Activated CD8-positive, alpha-beta memory T cell treated with anti-CD3 and anti-CD28 coated beads for 36 hours (primary cell): ENCODE results near the gene AGPAT1. TPM values are rescaled to one million over a fixed set of nuclear protein-coding genes. Genes with fewer than 3 reads are reported as not detected.

Experiments
- CTCF ChIA-PET: fragments of 350-600 bp; sonication (Branson Sonifier 250); formaldehyde crosslinking; loops from one replicate; lab custom pipeline; 2021; ENCODE audit warnings: antibody characterized with exemption; lab: Charles Lee
- POLR2A ChIA-PET: fragments of 350-600 bp; sonication (Branson Sonifier 250); formaldehyde crosslinking; loops from one replicate; lab custom pipeline; 2021; ENCODE audit warnings: antibody characterized with exemption; lab: Charles Lee
- total RNA-seq, 2 experiments: library from RNA; stranded (reverse); gene quantifications; one replicate each; pipeline ENCODE4 v1.2.3, GENCODE V29; 2021

AGPAT1 gene
- total RNA-seq, 2 experiments from 2014 or later, result 41.0 to 43.5 TPM

- CTCF ChIA-PET, result no interaction called here
- POLR2A ChIA-PET, result interaction anchor here (0.6 kb wide), 1 partner anchor 501 kb away, joined by 6 read pairs; no protein-coding TSS in a partner anchor
Measured at GRCh38 chr6:32163559-32164258, 12.2 kb downstream of the AGPAT1 start.

DNA sequence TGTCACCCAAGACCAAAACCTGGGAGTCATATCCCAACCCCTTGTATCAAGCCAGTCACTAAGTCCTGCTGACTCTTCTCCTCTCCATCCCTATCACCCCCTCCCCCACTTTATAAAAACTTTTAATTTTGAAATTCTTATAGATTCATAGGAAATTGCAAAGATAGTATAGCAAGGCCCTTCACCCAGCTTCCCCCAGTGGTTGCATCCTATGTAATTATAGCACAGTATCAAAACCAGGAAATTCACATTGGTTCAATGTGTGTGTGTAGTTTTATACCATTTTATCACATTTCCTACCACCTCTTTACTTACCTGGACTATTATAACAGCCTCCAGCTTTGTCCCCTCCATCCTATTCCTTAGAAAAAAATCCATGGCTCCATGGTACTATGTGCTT lies 17.8 kb downstream of the AGPAT1 start:
- ChIA-PET CTCF (interaction anchor here (1.2 kb wide), 1 partner anchor 37 kb away, joined by 3 read pairs; no protein-coding TSS in a partner anchor), POLR2A (no interaction called here)

DNA sequence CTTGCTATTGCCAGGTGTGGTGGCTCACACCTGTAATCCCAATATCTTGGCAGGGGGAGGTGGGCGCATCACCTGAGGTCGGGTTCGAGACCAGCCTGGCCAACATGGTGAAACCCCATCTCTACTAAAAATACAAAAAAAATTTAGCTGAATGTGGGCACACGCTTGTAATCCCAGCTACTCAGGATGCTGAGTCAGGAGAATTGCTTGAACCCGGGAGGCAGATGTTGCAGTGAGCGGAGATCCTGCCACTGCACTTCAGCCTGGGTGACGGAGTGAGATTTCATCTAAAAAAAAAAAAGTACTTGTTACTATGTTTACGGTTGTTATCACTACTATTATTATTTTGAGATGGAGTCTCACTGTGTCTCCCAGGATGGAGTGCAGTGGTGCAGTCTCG lies 19.0 kb downstream of the AGPAT1 start:
- POLR2A ChIA-PET, result no interaction called here
- CTCF ChIA-PET, result interaction anchor here (0.7 kb wide), 1 partner anchor 38 kb away, joined by 4 read pairs; no protein-coding TSS in a partner anchor

DNA sequence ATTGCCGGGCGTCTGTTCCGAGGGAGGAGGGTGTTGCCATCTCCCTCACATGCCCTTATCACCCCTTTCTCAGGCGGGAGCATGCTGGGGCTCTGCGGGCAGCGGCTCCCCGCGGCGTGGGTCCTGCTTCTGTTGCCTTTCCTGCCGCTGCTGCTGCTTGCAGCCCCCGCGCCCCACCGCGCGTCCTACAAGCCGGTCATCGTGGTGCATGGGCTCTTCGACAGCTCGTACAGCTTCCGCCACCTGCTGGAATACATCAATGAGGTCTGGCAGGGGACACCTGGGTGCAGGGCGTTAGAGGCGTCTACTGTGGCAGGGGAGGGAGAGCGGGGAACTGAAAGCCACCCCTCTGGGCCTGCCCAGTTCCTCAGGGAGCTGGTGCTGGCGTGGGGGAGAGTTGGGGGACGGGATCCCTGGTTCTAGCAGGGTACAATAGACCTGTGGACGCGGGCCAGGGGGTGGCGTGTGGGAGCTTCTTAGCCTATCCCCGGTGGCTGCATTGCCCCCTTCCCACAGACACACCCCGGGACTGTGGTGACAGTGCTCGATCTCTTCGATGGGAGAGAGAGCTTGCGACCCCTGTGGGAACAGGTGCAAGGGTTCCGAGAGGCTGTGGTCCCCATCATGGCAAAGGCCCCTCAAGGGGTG lies 21.2 kb downstream of the AGPAT1 start:
- ChIA-PET POLR2A (interaction anchor here (0.5 to 0.9 kb wide), 2 partner anchors 15 to 36 kb away, joined by 3 to 5 read pairs; no protein-coding TSS in a partner anchor), CTCF (interaction anchor here (0.7 to 1.2 kb wide), 5 partner anchors 10 to 78 kb away, joined by 3 to 6 read pairs (median 4); partner anchors contain the start of genes EGFL8 and FKBPL)

- ChIA-PET POLR2A (interaction anchor here (0.5 to 0.9 kb wide), 2 partner anchors 14 to 35 kb away, joined by 3 to 5 read pairs; no protein-coding TSS in a partner anchor), CTCF (interaction anchor here (1.1 to 1.2 kb wide), 3 partner anchors 11 to 35 kb away, joined by 4 to 6 read pairs (median 5); partner anchors contain the start of genes EGFL8 and FKBPL)
Measured at GRCh38 chr6:32153564-32154513, 22.0 kb downstream of the AGPAT1 start, which contains the start of gene PPT2. Gene PPT2 (plus strand): TSS chr6:32154141. CDS start chr6:32154595, 454 bp downstream.

- ChIA-PET POLR2A (interaction anchor here (0.6 to 0.7 kb wide), 2 partner anchors 34 to 111 kb away, joined by 3 read pairs; no protein-coding TSS in a partner anchor), CTCF (interaction anchor here (0.7 kb wide), 1 partner anchor 42 kb away, joined by 3 read pairs; no protein-coding TSS in a partner anchor)
Measured at GRCh38 chr6:32152769-32153563, 22.9 kb downstream of the AGPAT1 start.

DNA sequence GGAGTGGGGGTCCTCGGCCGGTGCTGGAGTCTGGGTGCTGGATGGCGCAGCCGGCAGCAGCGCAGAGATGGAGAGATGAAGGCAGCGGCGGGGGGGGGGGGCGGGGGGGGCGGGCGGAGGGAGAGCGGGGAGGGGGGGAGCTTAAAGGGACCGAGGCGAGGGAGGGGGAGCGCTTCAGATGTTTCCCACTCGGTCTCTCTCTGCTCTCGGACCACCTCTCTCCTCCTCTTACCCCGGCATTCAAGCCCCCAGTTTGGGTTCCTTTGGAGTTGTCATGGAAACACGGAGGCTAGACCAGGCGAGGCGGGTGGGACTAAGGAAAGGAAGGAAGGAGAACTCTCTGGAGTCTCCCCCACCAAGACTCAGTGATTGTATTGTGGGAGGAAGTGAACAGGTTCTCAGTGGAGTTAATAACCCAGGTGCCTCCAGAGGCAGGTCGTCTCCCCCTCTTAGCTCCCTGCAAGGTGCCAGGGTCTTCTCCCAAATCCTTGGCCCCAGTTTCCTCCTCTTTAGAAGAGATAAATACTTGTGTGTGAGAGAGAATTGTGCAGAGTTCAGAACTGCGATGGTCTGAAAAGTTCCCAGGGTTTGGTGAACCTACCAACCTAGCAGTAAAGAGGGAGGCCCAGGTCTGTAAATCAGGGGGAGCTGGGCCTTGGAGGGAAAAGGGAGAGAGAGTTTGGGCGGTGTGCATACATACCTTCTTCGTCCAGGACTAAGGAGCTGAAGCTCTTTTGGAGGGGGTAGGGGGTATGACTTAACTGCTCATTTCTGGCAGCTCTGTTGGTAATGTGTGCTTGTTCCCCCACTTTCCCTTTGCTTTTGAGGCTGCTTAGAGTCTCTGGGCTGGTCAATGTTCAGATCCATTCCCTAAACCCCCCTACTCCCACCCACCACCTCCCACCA lies 23.8 kb downstream of the AGPAT1 start, which contains the start of gene PRRT1:
Gene PRRT1 (minus strand): TSS at position 77 of the 906 bp plus-strand sequence. CDS start 112 bp downstream, outside the sequence.
- POLR2A ChIA-PET, result interaction anchor here (0.6 to 0.7 kb wide), 2 partner anchors 33 to 112 kb away, joined by 3 read pairs; no protein-coding TSS in a partner anchor
- CTCF ChIA-PET, result interaction anchor here (0.7 to 1.3 kb wide), 2 partner anchors 33 to 43 kb away, joined by 3 read pairs; no protein-coding TSS in a partner anchor

DNA sequence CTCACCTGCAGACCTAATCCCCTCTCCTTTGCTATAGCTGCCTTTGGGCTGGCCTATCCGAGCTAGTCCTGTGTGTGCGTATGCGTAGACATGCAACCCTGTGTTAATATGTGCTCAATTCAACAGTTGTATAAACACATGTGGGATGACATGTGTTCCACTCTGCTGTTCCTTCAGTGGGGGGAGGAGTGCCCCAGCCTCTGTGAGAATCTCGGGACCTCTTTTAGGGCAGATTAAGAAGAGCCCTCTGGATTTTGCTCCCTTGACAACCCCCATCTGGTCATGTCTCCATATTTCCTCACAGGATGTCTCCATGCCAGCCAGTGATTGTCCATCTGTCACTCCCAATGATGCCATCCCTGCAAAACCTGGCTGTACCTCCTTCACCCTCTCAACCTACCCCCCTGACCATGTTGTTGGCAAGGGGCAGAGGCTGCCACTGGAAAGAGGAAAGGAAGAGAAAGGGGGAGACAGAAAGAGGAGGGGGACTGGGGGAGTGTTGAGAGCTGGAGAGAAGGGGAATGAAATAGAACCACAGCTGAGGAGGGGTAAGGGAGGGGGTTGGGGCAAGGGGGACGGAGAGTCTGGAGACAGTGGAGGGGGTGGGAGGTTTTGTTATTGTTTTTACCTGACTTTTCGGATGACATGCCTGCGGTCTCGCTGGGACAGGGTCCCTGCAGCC lies 24.6 kb downstream of the AGPAT1 start:
- ChIA-PET POLR2A (no interaction called here), CTCF (interaction anchor here (1.3 kb wide), 1 partner anchor 32 kb away, joined by 3 read pairs; no protein-coding TSS in a partner anchor)

GRCh38 chr6:32149932-32150870 lies 25.7 kb downstream of the AGPAT1 start:
- ChIA-PET POLR2A (no interaction called here), CTCF (interaction anchor here (1.3 kb wide), 1 partner anchor 31 kb away, joined by 3 read pairs; no protein-coding TSS in a partner anchor)

DNA sequence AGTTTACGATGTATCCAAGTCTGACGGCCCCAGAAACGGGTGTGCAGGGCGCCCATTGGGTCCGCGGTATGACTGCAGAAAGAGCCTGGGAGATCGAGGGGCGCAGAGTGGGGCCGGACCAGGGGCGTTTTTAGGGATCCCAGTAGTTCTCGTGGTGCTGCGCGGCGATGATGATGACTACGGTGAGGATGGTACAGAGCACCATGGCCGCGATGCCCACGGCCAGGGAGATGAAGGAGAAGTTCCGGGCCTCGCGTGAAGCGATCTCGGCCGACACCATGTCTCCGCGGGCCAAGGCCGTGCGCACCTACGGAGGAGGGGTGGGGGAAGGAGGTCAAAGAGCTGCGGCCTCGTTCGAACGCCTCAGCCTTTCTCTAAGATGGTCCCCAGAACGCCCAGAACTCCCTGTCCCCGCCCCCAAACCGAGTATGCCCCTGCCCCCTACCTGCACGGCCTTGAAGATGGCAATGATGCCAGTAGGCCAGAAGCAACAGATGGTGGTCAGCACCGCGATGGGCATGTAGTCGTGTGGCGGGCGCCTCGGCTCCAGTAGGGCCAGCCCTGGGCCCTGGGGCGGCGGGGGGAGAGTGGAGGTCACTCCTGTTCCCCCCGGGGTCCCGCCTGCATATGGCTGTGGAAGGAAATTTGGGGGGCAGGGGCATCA lies 26.7 kb downstream of the AGPAT1 start:
- ChIA-PET POLR2A (no interaction called here), CTCF (no interaction called here)

DNA sequence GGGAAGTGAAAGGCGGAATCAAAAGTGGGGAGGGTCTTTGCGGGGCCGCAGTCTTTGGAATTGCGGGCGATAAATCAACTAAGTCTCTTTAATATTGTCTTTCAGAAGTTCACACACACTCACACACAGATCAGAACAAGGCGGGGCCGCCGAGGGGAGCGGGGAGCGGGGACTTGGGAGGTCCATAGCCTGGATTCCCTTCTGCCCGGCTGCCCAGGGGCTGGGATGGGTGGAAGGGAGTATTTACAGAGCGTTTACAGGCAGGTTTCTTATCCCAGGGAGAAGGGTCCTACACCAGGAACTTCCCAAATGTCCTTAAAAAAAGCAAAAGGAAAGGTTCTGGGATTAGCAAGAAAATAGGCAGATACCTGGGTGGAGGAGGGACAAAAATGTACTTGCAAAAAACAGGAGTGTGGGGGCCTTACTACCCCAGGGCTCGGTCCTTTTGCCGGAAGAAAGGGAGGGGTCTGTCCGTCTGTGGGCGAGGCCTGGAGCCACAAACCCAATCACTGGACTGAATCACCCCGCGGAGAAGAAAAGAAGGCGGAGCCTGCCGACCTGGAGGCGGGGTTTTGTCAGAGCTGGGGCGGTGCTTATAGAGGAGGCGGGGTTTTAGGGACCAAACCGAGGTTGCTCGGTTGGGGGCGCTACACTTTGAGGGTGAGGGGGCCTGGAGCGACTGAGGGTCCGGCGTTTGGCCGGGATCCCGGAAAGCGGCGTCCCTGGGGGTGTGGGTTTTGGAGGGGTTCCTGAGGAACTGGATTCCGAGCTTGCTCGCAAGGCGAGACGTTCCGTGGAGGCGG lies 27.4 kb downstream of the AGPAT1 start:
- ChIA-PET POLR2A (no interaction called here), CTCF (interaction anchor here (1.2 kb wide), 1 partner anchor 19 kb away, joined by 4 read pairs; no protein-coding TSS in a partner anchor)

- ChIA-PET CTCF (interaction anchor here (1.2 kb wide), 1 partner anchor 18 kb away, joined by 4 read pairs; no protein-coding TSS in a partner anchor), POLR2A (no interaction called here)
Measured at GRCh38 chr6:32147401-32148132, 28.3 kb downstream of the AGPAT1 start.

- CTCF ChIA-PET, result no interaction called here
- POLR2A ChIA-PET, result no interaction called here
Measured at GRCh38 chr6:32146687-32147086, 29.2 kb downstream of the AGPAT1 start.
